22Rv1 (cell line): Measurements from ENCODE around the gene TJAP1.

Experiments used
- H3K27ac ChIP-seq: fragments of 450-650 bp; 2 replicates; pipeline ENCODE4 v1.5.1; 2017
- ZFX ChIP-seq: fragments of 450-650 bp; IDR thresholded peaks from 2 replicates; pipeline ENCODE4 v1.6.1; 2017; ENCODE audit warnings: antibody characterized with exemption, borderline replicate concordance
- TF ChIP-seq, protein P1 (sequence below): fragments of 450-650 bp; IDR thresholded peaks from 2 replicates; pipeline ENCODE4 v1.5.1; 2017; ENCODE audit warnings: mild to moderate bottlenecking

The TJAP1 gene

DNA sequence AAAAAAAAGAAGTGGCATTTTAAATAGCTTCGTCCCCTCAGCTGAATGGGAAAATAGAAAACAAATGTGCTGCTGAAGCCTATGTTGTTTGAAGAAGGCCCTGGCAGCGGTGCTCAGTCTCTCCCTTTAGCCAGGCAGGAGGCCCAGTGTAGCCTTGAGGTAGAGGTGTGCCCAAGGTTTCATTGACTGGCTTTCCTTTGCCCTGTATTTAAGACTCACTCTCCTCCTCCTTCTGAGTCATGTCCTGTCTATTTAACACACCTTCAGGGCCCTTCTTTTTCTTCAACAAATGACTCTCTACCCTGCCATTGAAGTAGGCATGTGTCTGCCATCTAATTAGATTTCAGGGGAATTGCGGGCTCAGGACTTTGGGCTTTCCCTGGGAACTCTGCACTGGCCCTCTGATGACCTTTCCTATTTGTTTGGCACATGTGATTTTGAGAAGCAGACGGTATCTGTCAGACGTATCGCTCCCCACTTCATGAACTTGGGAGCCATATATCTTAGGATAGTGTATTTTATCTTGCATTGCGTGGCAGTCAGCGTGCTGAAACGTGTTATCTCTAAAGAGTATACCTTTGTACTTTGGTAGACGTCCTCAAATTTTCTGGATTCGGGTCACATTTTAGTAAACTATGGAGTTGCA, 4.3 kb downstream of the TJAP1 start:
- H3K27ac ChIP-seq = no peak overlapping the region
- TF ChIP-seq ZFX = no peak
- TF ChIP-seq, protein P1, sequence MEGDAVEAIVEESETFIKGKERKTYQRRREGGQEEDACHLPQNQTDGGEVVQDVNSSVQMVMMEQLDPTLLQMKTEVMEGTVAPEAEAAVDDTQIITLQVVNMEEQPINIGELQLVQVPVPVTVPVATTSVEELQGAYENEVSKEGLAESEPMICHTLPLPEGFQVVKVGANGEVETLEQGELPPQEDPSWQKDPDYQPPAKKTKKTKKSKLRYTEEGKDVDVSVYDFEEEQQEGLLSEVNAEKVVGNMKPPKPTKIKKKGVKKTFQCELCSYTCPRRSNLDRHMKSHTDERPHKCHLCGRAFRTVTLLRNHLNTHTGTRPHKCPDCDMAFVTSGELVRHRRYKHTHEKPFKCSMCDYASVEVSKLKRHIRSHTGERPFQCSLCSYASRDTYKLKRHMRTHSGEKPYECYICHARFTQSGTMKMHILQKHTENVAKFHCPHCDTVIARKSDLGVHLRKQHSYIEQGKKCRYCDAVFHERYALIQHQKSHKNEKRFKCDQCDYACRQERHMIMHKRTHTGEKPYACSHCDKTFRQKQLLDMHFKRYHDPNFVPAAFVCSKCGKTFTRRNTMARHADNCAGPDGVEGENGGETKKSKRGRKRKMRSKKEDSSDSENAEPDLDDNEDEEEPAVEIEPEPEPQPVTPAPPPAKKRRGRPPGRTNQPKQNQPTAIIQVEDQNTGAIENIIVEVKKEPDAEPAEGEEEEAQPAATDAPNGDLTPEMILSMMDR = no peak

DNA sequence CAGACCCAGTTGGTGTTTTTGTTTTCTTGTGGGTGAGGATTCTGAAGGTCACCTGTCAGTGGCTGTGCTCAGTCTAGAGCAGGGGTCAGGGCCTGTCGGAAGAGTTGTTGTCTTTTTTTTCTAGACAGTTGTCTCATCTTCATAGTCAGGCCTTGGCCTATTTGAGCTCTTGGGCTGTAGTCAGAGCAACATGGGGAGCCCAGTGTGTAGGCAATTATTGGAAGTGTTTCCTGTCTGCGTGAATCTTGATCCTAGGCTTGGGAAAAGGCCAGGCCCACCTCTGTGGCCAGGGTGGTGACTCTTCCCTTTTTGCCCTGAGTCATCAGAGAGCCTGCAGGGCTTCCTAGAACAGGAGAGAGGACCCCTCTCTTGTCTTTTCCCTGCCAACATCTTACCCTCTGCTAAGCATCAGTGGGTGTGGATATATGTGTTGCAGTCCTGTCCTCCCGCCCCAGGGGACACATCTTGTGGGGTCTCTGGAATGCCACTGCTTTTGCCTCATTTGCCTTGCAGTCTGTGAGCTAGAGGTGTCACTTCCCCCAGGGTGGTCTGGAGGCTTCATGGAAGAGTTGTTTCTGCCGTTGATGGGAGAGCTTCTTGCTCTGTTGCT, 11.4 kb downstream of the TJAP1 start:
- TF ChIP-seq, protein P1 = no peak
- no peak for TF ChIP-seq ZFX
- no peak overlapping the region for H3K27ac ChIP-seq

GRCh38 chr6:43489277-43490072, 12.1 kb downstream of the TJAP1 start:
- no peak for TF ChIP-seq ZFX
- TF ChIP-seq, protein P1 = no peak

DNA sequence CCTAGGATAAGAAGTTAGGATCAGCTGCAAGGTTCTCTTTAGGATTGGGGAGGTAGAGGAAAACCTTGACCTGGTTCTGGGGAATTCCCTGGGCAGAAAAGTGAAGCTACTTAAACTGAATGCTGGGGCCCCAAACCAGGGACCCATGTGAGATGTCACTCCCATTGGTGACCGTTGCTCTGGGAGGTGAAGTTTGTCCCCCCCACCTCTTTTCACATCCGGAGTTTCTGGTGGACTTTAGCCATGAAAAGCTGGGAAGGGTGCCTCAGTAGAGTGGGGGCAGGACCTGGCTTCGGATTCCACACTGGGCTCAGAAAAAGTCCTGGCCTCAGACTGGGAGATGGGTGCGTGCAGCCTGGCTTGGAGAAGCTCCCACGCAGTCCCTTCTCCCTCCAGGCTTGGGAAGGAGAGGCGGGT, 13.2 kb downstream of the TJAP1 start:
- H3K27ac ChIP-seq = no peak overlapping the region
- TF ChIP-seq, protein P1 = no peak
- no peak for TF ChIP-seq ZFX

More at GRCh38 chr6:43489277-43490072, 12.1 kb downstream of the TJAP1 start:
- no peak overlapping the region for H3K27ac ChIP-seq

DNA sequence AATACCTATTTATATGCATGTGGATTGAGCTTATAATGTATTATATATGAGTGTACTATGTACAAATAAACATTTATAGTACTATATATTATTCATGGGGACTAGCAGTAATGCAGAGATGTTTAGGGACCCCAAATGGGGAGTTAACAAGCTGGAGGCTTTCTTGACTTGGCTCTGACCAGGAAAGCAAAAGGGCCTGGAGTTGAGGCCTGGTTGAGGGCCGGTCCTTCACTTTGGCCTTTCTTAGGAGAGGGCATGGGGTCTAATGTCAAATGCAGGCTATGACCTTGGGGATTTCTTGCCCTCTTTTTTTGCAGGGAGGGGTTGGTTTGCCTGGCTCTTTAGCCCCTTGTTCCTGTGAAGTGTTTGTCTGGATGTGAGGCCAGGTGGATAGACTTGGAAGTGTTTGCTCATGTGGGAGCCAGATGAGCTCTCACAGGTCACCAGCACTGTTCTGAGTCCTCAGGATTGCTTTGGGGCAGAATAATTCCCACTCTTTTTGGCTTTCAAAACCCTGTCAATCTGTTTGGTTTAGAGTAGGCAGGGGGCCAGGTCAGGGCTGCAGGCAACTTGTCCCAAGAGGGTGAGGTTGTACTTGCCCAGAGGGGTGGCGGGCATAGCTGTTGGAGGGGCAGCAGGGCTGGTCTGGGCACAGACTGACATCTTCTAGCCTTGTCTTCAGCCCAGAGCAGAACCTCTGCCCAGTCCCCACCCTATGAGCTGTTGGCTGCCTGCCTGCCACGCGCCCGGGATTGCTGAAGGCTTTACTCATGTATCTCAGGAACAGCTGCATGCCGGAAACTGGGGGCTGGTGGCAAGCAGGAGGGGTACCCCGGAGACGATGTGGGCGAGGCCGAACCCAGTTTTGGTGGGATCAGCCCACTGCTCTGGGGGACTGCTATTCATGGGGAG, 14.6 kb downstream of the TJAP1 start:
- TF ChIP-seq ZFX = no peak
- TF ChIP-seq, protein P1 = no peak
- H3K27ac ChIP-seq = no peak overlapping the region

DNA sequence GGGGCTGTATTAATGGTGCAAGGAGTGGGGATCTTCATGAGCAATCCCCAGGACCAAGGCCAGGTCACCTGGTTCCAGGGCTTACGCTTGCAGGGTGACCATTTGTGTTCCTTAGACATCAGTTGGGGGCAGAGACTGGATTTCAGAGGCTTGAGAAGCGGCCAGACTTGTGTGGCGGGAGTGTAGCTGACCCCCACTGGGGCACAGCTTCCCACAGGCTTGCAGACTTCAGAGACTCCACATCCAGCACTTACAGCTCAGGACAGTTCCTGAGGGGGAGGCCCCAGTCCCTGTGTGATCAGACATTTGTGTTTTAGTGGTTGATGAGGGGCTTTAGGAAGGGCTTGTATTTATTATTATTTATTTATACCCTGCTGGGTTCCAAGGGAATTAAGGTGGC, 15.3 kb downstream of the TJAP1 start:
- TF ChIP-seq, protein P1 = no peak
- no peak for TF ChIP-seq ZFX
- H3K27ac ChIP-seq = no peak overlapping the region
